Measurements from ENCODE around the gene CERS6. TPM values are rescaled to one million over a fixed set of nuclear protein-coding genes. Genes with fewer than 3 reads are reported as not detected.

The CERS6 gene
- total and polyA plus RNA-seq, 2 of the 8 experiments (the other 6 are each of a cell fraction or from before 2014, with no cell fraction given): 6.8 to 28.2 TPM

GRCh38 chr2:168798076-168798887 lies 342.2 kb downstream of the CERS6 start (continued):
- TF ChIP-seq KDM4A (IDR thresholded peaks at IDR 0.05; ENCODE audit: low read depth, low read length, severe bottlenecking): no peak
- TF ChIP-seq EGR1 (IDR thresholded peaks at IDR 0.05; ENCODE audit: borderline replicate concordance, low read depth, low read length): peak; percentile 76
- TF ChIP-seq EP300 (IDR thresholded peaks at IDR 0.05; ENCODE audit: borderline replicate concordance in 1 of 2, low read depth in 2 of 2, low read length in 2 of 2): no peak
- TF ChIP-seq ATF3 (IDR thresholded peaks at IDR 0.05; ENCODE audit: insufficient read depth, low read depth, low read length): no peak
- TF ChIP-seq TAF1 (IDR thresholded peaks at IDR 0.05; ENCODE audit: low read depth, low read length): no peak
- TF ChIP-seq NANOG (IDR thresholded peaks at IDR 0.05; ENCODE audit: insufficient read depth, low read depth, low read length, poor library complexity, severe bottlenecking): no peak
- no peak for TF ChIP-seq BACH1 (IDR thresholded peaks at IDR 0.05; ENCODE audit: low read length)
- 0 out of 2 replicates have a peak, but pooled peaks have one; percentile 19 for TF ChIP-seq TCF12 (IDR thresholded peaks at IDR 0.05; ENCODE audit: low read depth, low read length)
- peak in 1 of 2 experiments; percentile 17; a peak in 1 of 4 replicates for TF ChIP-seq RAD21 (IDR thresholded peaks at IDR 0.05 in 1 of 2, conservative IDR thresholded peaks at IDR 0.05 in 1 of 2; ENCODE audit: low read depth in 2 of 2, low read length in 2 of 2)
- no peak for TF ChIP-seq POLR2AphosphoS5 (IDR thresholded peaks at IDR 0.05; ENCODE audit: low read depth, low read length)
- TF ChIP-seq KDM5A (IDR thresholded peaks at IDR 0.05; ENCODE audit: low read length): no peak
- TF ChIP-seq BCL11A (IDR thresholded peaks at IDR 0.05; ENCODE audit: low read depth in 2 of 2, low read length in 2 of 2): no peak
- TF ChIP-seq CBX5 (IDR thresholded peaks at IDR 0.05; ENCODE audit: low read depth, low read length): no peak
- TF ChIP-seq PHF8 (conservative IDR thresholded peaks at IDR 0.05; ENCODE audit: low read depth, low read length): no peak
- TF ChIP-seq SUZ12 (IDR thresholded peaks at IDR 0.05; ENCODE audit: low read length): no peak
- TF ChIP-seq SIRT6 (IDR thresholded peaks at IDR 0.05; ENCODE audit: low read length): no peak
- no peak for TF ChIP-seq CHD2 (IDR thresholded peaks at IDR 0.05; ENCODE audit: low read length)
- no peak for TF ChIP-seq ZNF274 (IDR thresholded peaks at IDR 0.05; ENCODE audit: borderline replicate concordance, extremely low read depth, low read length)
- TF ChIP-seq CREB1 (IDR thresholded peaks at IDR 0.05): peak; percentile 21; the same call in 1 of the 2 replicates
- TF ChIP-seq BRCA1 (IDR thresholded peaks at IDR 0.05; ENCODE audit: low read depth, low read length): no peak
- TF ChIP-seq NRF1 (IDR thresholded peaks at IDR 0.05; ENCODE audit: low read depth, low read length): no peak
- TF ChIP-seq POU5F1 (IDR thresholded peaks at IDR 0.05; ENCODE audit: low read depth, low read length): no peak
- TF ChIP-seq SP1 (IDR thresholded peaks at IDR 0.05; ENCODE audit: low read depth, low read length): peak; percentile 97
- TF ChIP-seq KDM1A (IDR thresholded peaks at IDR 0.05; ENCODE audit: borderline replicate concordance, low read length): no peak
- no peak for TF ChIP-seq SP4 (IDR thresholded peaks at IDR 0.05; ENCODE audit: low read length)
